Ascending aorta (tissue), 2 donors: Measurements from ENCODE around the gene TC2N. TPM values are rescaled to one million over a fixed set of nuclear protein-coding genes. Genes with fewer than 3 reads are reported as not detected.

ENCODE experiments used
- DNase-seq, 2 donors: peaks; one replicate each; pipeline ENCODE4 v3.0.0-alpha.2; 2019; ENCODE audit warnings: low spot score in 2 of 2
- H3K27ac ChIP-seq, 2 donors: fragments of 200-600 bp; sonication (generic); one replicate each; pipeline ENCODE4 v1.5.1; 2016 to 2017; ENCODE audit warnings: mild to moderate bottlenecking in 1 of 2
- H3K27me3 ChIP-seq: fragments of 200-600 bp; sonication (generic); one replicate; pipeline ENCODE4 v1.5.1; 2017
- H3K36me3 ChIP-seq, 2 donors: fragments of 200-600 bp; sonication (generic); one replicate each; pipeline ENCODE4 v1.5.1; 2016
- H3K4me1 ChIP-seq, 2 donors: fragments of 200-600 bp; sonication (generic); one replicate each; pipeline ENCODE4 v1.5.1; 2016 to 2017; ENCODE audit warnings: mild to moderate bottlenecking in 1 of 2
- H3K4me3 ChIP-seq, 2 donors: fragments of 200-600 bp; sonication (generic); one replicate each; pipeline ENCODE4 v1.5.1; 2016 to 2017; ENCODE audit warnings: mild to moderate bottlenecking in 1 of 2
- H3K9me3 ChIP-seq, 2 donors: fragments of 200-600 bp; sonication (generic); one replicate each; pipeline ENCODE4 v1.5.1; 2016
- intact Hi-C: fragments of 100-400 bp; cut with DNase I; formaldehyde crosslinking; loops from one replicate; pipeline ENCODE4 v1.15.1; 2023
- total RNA-seq: library from RNA; depleted of rRNA; stranded (reverse); fragments of >200 nt; gene quantifications from one replicate; pipeline ENCODE4 v1.1.0, GENCODE V29; 2016
- TF ChIP-seq, protein P1 (sequence below), 3 experiments: fragments of 200-600 bp in 2 of 3; fragments of 450-650 bp in 1 of 3; sonication (generic) in 2 of 3; IDR thresholded peaks; one replicate each; pipeline ENCODE4 v1.5.1; 2016 to 2019; ENCODE audit warnings: antibody characterized with exemption in 3 of 3, mild to moderate bottlenecking in 1 of 3, moderate library complexity in 1 of 3

TC2N gene
- total RNA-seq, 1 donor from 2014 or later = 37.8 TPM

DNA sequence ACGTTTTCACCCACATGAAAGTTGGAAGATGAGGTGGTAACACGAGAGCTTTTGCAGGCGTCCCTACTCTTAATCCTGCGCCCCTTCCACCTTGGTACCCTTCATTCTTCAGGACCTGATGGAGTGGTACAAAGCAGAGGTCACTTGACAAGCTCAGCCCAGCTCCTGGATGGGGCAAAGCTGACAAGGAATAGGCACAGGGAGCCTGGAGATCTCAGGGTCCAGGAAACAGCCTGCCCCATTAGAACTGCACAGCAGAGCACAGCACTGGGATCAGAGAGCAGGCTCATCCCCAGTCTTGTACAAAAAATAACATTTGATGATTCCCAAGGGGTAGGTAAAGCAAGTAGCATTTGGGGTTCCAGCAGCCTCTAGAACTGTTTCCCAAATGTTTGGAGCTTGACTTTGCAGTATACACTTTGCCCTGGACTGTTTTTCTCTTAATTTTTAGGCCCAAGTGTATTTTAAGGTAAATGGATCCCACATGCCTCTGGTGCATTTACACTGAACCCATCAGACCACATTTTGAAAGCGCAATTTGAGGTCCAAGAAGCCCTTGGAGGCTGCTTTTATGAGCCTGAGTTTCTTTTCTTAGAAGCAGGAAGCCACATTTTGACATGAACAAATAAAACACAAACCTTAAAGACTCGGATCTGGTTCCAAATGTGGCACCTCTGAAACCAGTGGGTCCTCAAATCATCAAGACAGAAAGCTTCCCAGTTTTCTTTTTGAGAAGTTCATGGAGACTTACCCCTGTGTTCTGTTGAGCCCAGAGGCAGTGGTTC is 633 bp downstream of the TC2N start:
- Histone ChIP-seq H3K27ac (peak overlapping the region; percentile 22 to 40), H3K4me3 (no peak overlapping the region), H3K27me3 (no peaks in the 10 kb centered on the region), H3K9me3 (no peaks in the 10 kb centered on the region), H3K36me3 (peaks cover 34 to 45% of the 10 kb centered on the region in 2 donors), H3K4me1 (peaks cover under 1 to 6% of the 10 kb centered on the region in 2 donors)
- no peak for DNase-seq
- intact Hi-C loops = no loop called here
- TF ChIP-seq, protein P1, sequence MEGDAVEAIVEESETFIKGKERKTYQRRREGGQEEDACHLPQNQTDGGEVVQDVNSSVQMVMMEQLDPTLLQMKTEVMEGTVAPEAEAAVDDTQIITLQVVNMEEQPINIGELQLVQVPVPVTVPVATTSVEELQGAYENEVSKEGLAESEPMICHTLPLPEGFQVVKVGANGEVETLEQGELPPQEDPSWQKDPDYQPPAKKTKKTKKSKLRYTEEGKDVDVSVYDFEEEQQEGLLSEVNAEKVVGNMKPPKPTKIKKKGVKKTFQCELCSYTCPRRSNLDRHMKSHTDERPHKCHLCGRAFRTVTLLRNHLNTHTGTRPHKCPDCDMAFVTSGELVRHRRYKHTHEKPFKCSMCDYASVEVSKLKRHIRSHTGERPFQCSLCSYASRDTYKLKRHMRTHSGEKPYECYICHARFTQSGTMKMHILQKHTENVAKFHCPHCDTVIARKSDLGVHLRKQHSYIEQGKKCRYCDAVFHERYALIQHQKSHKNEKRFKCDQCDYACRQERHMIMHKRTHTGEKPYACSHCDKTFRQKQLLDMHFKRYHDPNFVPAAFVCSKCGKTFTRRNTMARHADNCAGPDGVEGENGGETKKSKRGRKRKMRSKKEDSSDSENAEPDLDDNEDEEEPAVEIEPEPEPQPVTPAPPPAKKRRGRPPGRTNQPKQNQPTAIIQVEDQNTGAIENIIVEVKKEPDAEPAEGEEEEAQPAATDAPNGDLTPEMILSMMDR (IDR thresholded peaks at IDR 0.05) = no peak

DNA sequence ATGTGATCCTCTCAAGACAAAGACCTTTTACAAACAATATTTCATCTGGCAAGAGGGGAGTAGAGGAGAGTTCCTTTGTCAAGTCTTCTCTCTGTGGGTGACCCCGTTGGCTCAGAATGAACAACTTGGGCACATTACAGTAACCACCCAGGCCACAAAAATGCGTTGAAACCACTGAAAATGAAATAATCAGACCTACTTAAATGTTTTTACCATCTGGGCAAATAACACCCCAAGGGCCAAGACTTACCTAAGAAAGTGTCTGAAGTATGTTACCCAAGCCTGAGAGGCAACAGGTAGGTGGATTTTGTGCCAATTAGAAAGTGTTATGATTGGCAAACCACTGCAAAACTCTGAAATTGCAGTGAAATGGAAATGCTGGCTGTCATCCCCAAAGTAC is 1.3 kb downstream of the TC2N start:
- TF ChIP-seq, protein P1 (IDR thresholded peaks at IDR 0.05) = no peak
- intact Hi-C loops = no loop called here
- H3K4me3 ChIP-seq = no peak overlapping the region
- no peaks in the 10 kb centered on the region for H3K27me3 ChIP-seq
- peak overlapping the region; percentile 22 to 29 for H3K27ac ChIP-seq
- no peak for DNase-seq
- H3K4me1 ChIP-seq = peaks cover 0 to 3% of the 10 kb centered on the region in 2 donors
- no peaks in the 10 kb centered on the region for H3K9me3 ChIP-seq
- H3K36me3 ChIP-seq = peaks cover 31 to 45% of the 10 kb centered on the region in 2 donors

DNA sequence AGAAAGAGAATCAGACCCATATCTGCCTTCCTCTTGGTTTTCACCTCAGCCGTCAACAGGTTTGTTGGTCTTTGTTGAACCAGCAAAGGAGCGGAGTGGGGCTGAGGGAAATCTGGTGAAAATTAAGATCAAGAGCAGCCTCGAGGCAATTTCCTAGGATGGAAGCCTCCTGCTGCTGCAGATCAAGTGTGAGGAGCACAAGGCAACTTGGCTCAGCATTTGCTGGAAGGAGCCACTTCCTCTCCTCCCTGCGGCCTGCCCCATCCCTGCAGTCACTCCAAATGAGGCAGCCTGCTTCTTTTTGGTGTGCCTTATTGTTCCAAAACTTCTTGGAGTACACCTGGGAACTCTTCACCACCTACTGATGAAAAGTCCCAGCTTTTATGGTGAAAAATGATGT is 4.9 kb downstream of the TC2N start:
- no peak for DNase-seq
- Histone ChIP-seq H3K36me3 (peaks cover 0 to 12% of the 10 kb centered on the region in 2 donors), H3K4me3 (no peak overlapping the region), H3K4me1 (peaks cover 0 to 9% of the 10 kb centered on the region in 2 donors), H3K27ac (no peak overlapping the region), H3K9me3 (no peaks in the 10 kb centered on the region), H3K27me3 (no peaks in the 10 kb centered on the region)
- intact Hi-C loops = no loop called here
- TF ChIP-seq, protein P1 (IDR thresholded peaks at IDR 0.05) = no peak

DNA sequence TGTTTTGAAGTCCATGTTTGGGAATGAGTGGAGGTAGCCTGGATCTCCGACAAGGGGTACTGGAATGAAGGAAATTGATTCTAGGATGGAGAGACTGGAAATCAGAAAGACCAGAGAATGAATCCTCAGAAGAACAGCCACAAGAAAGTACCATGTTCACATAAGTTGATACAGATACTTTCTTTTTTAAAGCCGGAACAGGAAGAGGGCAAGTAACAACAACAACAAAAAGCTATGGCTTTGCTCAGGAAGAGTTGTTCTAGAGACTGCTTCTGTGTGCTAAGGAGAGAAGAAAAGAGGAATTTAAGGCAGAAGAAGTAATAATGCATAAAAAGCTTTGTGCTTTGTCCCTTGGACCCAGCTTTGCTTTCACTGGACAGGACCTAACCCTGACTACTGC is 6.2 kb downstream of the TC2N start:
- no peak overlapping the region for H3K4me3 ChIP-seq
- no peak overlapping the region for H3K27ac ChIP-seq
- peaks cover 0 to 8% of the 10 kb centered on the region in 2 donors for H3K36me3 ChIP-seq
- DNase-seq = no peak
- H3K4me1 ChIP-seq = peaks cover 0 to 6% of the 10 kb centered on the region in 2 donors
- no peaks in the 10 kb centered on the region for H3K27me3 ChIP-seq
- intact Hi-C loops = no loop called here
- TF ChIP-seq, protein P1 (IDR thresholded peaks at IDR 0.05) = no peak
- no peaks in the 10 kb centered on the region for H3K9me3 ChIP-seq

DNA sequence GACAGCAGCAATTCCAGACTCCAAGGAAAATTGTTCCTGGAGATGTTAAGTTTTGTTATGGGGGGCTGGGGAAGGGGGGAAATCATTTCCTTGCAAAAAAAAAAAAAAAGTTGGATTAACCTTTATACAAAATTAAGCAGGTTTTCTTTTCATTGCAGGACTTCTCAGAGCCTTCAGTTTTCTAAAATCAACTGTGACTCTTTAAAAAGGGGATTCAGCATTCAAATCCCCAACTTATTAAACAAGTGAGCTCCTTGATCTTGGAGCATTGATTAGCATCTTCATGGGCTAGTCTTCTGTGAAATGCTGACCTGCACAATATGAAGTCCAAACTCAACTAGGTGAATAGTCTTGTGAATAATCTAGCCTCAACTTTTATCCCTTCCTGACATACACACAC is 7.1 kb downstream of the TC2N start:
- DNase-seq = no peak

More for the DNA sequence above, 7.1 kb downstream of the TC2N start:
- H3K27ac ChIP-seq = no peak overlapping the region
- peaks cover 0 to 8% of the 10 kb centered on the region in 2 donors for H3K36me3 ChIP-seq
- no peaks in the 10 kb centered on the region for H3K9me3 ChIP-seq
- H3K4me1 ChIP-seq = peaks cover 0 to 6% of the 10 kb centered on the region in 2 donors
- TF ChIP-seq, protein P1 (IDR thresholded peaks at IDR 0.05) = no peak
- no peak overlapping the region for H3K4me3 ChIP-seq
- intact Hi-C loops = no loop called here
- H3K27me3 ChIP-seq = no peaks in the 10 kb centered on the region
